ENCODE data around the gene PTPRD. TPM values are rescaled to one million over a fixed set of nuclear protein-coding genes. Genes with fewer than 3 reads are reported as not detected.

Gene PTPRD
- total RNA-seq, 1 experiment from 2014 or later: not detected

DNA sequence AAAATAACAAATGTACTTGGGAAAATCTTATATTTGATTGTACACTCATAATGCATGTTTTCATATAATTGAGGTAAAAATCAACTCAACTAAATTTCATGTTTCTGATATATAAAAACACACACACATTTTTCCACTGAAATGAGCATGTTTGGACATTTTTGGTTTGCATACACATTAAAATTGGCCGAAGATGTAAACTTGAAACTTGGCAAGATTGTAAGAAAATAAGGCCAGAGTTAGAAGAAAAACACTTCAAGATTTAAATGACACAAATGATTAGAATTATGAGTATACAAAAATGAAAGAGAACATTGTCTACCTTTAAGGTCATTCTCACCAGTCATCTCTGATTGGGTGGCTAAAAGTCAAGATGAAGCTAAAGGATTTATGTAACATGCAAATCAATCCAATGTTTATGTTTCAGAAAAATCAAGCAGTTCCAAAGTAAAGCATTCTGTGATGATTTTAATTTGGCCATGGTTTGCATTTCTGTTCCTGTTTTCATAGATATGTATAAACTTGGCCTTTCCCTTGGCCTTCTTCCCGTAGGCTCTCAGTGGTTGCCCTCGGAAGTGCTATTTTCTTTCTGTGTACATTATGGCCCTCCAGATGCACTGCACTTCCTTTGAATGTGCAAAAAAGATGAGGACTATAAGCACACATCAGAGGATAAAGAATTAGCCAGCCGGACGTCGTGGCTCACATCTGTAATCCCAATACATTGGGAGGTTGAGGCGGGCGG, 1707.9 kb downstream of the PTPRD start:
- no peaks in the 10 kb centered on the region for H3K36me3 ChIP-seq (ENCODE audit: control insufficient read depth, insufficient read depth, low read length)
- in situ Hi-C loops (cut with HindIII; ENCODE audit: low pct_unique_long_range_greater_than_20kb, low sequenced_read_pairs) (no loop called here), intact Hi-C loops (cut with micrococcal nuclease; ENCODE audit: unreplicated experiment) (no loop called here)
- no peaks in the 10 kb centered on the region for H3K9me3 ChIP-seq (ENCODE audit: control insufficient read depth, insufficient read depth, low read depth, low read length)
- ChIA-PET CTCF (no interaction called here), POLR2A (no interaction called here)
- BruUV-seq (replicated peaks): no TSS peak
- ATAC-seq (no peak), DNase-seq (ENCODE audit: low read depth, low spot score) (no peak)
- no peaks in the 10 kb centered on the region for H3K27me3 ChIP-seq (ENCODE audit: control insufficient read depth, insufficient read depth, low read length)
- H3K4me3 ChIP-seq (ENCODE audit: low read depth in 2 of 2, low read length in 2 of 2): no peak overlapping the region
- no peaks in the 10 kb centered on the region for H3K4me1 ChIP-seq (ENCODE audit: control insufficient read depth, insufficient read depth, low read length)
- H3K27ac ChIP-seq (ENCODE audit: low read length): no peak overlapping the region
- TF ChIP-seq SIN3A (IDR thresholded peaks at IDR 0.05; ENCODE audit: borderline replicate concordance, insufficient read depth, low read depth, low read length) (no peak), POLR2AphosphoS5 (IDR thresholded peaks at IDR 0.05; ENCODE audit: low read depth, low read length) (no peak), TCF7L2 (IDR thresholded peaks at IDR 0.05; ENCODE audit: low read depth, low read length) (no peak)
- TF ChIP-seq, protein P1, sequence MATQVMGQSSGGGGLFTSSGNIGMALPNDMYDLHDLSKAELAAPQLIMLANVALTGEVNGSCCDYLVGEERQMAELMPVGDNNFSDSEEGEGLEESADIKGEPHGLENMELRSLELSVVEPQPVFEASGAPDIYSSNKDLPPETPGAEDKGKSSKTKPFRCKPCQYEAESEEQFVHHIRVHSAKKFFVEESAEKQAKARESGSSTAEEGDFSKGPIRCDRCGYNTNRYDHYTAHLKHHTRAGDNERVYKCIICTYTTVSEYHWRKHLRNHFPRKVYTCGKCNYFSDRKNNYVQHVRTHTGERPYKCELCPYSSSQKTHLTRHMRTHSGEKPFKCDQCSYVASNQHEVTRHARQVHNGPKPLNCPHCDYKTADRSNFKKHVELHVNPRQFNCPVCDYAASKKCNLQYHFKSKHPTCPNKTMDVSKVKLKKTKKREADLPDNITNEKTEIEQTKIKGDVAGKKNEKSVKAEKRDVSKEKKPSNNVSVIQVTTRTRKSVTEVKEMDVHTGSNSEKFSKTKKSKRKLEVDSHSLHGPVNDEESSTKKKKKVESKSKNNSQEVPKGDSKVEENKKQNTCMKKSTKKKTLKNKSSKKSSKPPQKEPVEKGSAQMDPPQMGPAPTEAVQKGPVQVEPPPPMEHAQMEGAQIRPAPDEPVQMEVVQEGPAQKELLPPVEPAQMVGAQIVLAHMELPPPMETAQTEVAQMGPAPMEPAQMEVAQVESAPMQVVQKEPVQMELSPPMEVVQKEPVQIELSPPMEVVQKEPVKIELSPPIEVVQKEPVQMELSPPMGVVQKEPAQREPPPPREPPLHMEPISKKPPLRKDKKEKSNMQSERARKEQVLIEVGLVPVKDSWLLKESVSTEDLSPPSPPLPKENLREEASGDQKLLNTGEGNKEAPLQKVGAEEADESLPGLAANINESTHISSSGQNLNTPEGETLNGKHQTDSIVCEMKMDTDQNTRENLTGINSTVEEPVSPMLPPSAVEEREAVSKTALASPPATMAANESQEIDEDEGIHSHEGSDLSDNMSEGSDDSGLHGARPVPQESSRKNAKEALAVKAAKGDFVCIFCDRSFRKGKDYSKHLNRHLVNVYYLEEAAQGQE (IDR thresholded peaks at IDR 0.05; ENCODE audit: insufficient read depth in 1 of 2, low read depth in 2 of 2, low read length in 1 of 2): no peak
- TF ChIP-seq, protein P2, sequence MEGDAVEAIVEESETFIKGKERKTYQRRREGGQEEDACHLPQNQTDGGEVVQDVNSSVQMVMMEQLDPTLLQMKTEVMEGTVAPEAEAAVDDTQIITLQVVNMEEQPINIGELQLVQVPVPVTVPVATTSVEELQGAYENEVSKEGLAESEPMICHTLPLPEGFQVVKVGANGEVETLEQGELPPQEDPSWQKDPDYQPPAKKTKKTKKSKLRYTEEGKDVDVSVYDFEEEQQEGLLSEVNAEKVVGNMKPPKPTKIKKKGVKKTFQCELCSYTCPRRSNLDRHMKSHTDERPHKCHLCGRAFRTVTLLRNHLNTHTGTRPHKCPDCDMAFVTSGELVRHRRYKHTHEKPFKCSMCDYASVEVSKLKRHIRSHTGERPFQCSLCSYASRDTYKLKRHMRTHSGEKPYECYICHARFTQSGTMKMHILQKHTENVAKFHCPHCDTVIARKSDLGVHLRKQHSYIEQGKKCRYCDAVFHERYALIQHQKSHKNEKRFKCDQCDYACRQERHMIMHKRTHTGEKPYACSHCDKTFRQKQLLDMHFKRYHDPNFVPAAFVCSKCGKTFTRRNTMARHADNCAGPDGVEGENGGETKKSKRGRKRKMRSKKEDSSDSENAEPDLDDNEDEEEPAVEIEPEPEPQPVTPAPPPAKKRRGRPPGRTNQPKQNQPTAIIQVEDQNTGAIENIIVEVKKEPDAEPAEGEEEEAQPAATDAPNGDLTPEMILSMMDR (IDR thresholded peaks at IDR 0.05): no peak

DNA sequence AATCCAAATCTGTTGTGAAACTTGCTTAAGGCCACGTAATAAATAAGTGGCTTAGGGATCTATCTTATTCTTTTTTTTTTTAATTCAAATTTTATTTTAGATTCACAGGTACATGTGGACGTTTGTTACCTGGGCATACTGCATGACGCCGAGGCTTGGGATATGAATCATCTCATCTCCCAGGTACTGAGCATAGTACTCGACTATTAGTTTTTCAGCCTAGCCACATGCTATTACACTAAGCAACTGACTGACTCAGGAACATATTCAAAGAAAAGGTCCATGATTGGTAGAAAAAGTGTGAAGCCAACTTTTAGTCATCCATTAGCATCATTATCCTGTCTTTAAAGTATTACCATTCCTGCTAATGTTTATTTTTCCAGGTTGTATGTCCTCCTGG, 1709.7 kb downstream of the PTPRD start:
- POLR2A ChIA-PET: no interaction called here
- no TSS peak for BruUV-seq (replicated peaks)

More for the DNA sequence above, 1709.7 kb downstream of the PTPRD start:
- H3K27me3 ChIP-seq (ENCODE audit: control insufficient read depth, insufficient read depth, low read length): no peaks in the 10 kb centered on the region
- ATAC-seq (no peak), DNase-seq (ENCODE audit: low read depth, low spot score) (no peak)
- H3K9me3 ChIP-seq (ENCODE audit: control insufficient read depth, insufficient read depth, low read depth, low read length): no peaks in the 10 kb centered on the region
- no peaks in the 10 kb centered on the region for H3K4me1 ChIP-seq (ENCODE audit: control insufficient read depth, insufficient read depth, low read length)
- in situ Hi-C loops (cut with HindIII; ENCODE audit: low pct_unique_long_range_greater_than_20kb, low sequenced_read_pairs): no loop called here
- intact Hi-C loops (cut with micrococcal nuclease; ENCODE audit: unreplicated experiment): no loop called here
- no peaks in the 10 kb centered on the region for H3K36me3 ChIP-seq (ENCODE audit: control insufficient read depth, insufficient read depth, low read length)
- no peak overlapping the region for H3K27ac ChIP-seq (ENCODE audit: low read length)
- TF ChIP-seq POLR2AphosphoS5 (IDR thresholded peaks at IDR 0.05; ENCODE audit: low read depth, low read length): no peak
- TF ChIP-seq, protein P2 (IDR thresholded peaks at IDR 0.05): no peak
- TF ChIP-seq, protein P1 (IDR thresholded peaks at IDR 0.05; ENCODE audit: insufficient read depth in 1 of 2, low read depth in 2 of 2, low read length in 1 of 2): no peak
- no peak for TF ChIP-seq SIN3A (IDR thresholded peaks at IDR 0.05; ENCODE audit: borderline replicate concordance, insufficient read depth, low read depth, low read length)
- TF ChIP-seq TCF7L2 (IDR thresholded peaks at IDR 0.05; ENCODE audit: low read depth, low read length): no peak
- CTCF ChIA-PET: no interaction called here
- H3K4me3 ChIP-seq (ENCODE audit: low read depth in 2 of 2, low read length in 2 of 2): no peak overlapping the region
